Lower leg skin (tissue), 3 donors: ENCODE data around the gene RPS15A.
"Not testable (repeated sequence)": the region's sequence is repeated elsewhere in the genome, so short reads cannot be mapped to it uniquely, and the experiment has no call there.

Source experiments
- POLR2A ChIP-seq, 2 donors: fragments of 450-650 bp; IDR thresholded peaks; one replicate each; pipeline ENCODE4 v1.6.1; 2016 to 2017; ENCODE audit warnings: antibody characterized with exemption in 2 of 2, mild to moderate bottlenecking in 1 of 2, moderate library complexity in 1 of 2
- TF ChIP-seq, protein P1 (sequence below), 3 donors: fragments of 450-650 bp; IDR thresholded peaks; one replicate each; pipeline ENCODE4 v1.5.1; 2016; ENCODE audit warnings: antibody characterized with exemption in 3 of 3, mild to moderate bottlenecking in 3 of 3, moderate library complexity in 2 of 3

DNA sequence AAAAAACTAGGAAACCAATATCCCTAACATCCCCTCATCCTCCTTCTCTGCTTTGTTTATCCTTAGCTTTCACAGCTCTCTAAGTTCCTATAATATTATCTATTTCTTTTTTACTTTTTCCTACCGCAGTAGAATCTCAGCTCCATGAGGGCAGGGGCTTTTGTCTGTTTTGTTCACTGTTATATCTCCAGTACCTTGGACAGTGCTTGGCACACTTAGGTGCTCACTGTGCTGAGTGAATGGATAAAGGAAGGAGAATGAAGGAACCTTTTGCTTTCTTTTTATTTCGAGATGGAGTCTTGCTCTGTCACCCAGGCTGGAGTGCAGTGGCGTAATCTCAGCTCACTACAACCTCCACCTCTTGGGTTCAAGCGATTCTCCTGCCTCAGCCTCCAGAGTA, 51.4 kb downstream of the RPS15A start:
- TF ChIP-seq, protein P1, sequence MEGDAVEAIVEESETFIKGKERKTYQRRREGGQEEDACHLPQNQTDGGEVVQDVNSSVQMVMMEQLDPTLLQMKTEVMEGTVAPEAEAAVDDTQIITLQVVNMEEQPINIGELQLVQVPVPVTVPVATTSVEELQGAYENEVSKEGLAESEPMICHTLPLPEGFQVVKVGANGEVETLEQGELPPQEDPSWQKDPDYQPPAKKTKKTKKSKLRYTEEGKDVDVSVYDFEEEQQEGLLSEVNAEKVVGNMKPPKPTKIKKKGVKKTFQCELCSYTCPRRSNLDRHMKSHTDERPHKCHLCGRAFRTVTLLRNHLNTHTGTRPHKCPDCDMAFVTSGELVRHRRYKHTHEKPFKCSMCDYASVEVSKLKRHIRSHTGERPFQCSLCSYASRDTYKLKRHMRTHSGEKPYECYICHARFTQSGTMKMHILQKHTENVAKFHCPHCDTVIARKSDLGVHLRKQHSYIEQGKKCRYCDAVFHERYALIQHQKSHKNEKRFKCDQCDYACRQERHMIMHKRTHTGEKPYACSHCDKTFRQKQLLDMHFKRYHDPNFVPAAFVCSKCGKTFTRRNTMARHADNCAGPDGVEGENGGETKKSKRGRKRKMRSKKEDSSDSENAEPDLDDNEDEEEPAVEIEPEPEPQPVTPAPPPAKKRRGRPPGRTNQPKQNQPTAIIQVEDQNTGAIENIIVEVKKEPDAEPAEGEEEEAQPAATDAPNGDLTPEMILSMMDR (IDR thresholded peaks at IDR 0.05), result not testable (repeated sequence)
- TF ChIP-seq POLR2A (IDR thresholded peaks at IDR 0.05), result not testable (repeated sequence)
